ENCODE results near the gene MXRA7. TPM values are rescaled to one million over a fixed set of nuclear protein-coding genes. Genes with fewer than 3 reads are reported as not detected.
"Not testable (repeated sequence)": the region's sequence is repeated elsewhere in the genome, so short reads cannot be mapped to it uniquely, and the experiment has no call there.

Gene MXRA7
- total RNA-seq, 1 donor from 2014 or later: 54.0 TPM

- no peak for TF ChIP-seq CTCF (conservative IDR thresholded peaks at IDR 0.05)
- Mint-ChIP-seq H3K27ac (ENCODE audit: unreplicated experiment) (peak overlapping the region; percentile 10), H3K4me3 (no peak overlapping the region), H3K9me3 (no peaks in the 10 kb centered on the region), H3K4me1 (peaks cover 26% of the 10 kb centered on the region), H3K36me3 (ENCODE audit: low read depth) (peaks cover 10% of the 10 kb centered on the region), H3K27me3 (ENCODE audit: low read depth) (no peaks in the 10 kb centered on the region)
- DNase-seq (ENCODE audit: low read depth, low spot score): no peak
These were observed 41.2 kb upstream of the MXRA7 start for GRCh38 chr17:76752006-76752405.

- no peaks in the 10 kb centered on the region for H3K27me3 Mint-ChIP-seq (ENCODE audit: low read depth)
- no peak overlapping the region for H3K27ac Mint-ChIP-seq (ENCODE audit: unreplicated experiment)
- no peaks in the 10 kb centered on the region for H3K9me3 Mint-ChIP-seq
- DNase-seq (ENCODE audit: low read depth, low spot score): no peak
- H3K4me1 Mint-ChIP-seq: peaks cover 29% of the 10 kb centered on the region
- no peak for TF ChIP-seq CTCF (conservative IDR thresholded peaks at IDR 0.05)
- no peak overlapping the region for H3K4me3 Mint-ChIP-seq
- peaks cover 11% of the 10 kb centered on the region for H3K36me3 Mint-ChIP-seq (ENCODE audit: low read depth)
These were observed 40.7 kb upstream of the MXRA7 start for GRCh38 chr17:76751416-76751993.

GRCh38 chr17:76748657-76749056 lies 37.9 kb upstream of the MXRA7 start:
- Mint-ChIP-seq H3K9me3 (no peaks in the 10 kb centered on the region), H3K4me1 (peaks cover 30% of the 10 kb centered on the region), H3K4me3 (no peak overlapping the region), H3K27me3 (ENCODE audit: low read depth) (no peaks in the 10 kb centered on the region), H3K27ac (ENCODE audit: unreplicated experiment) (no peak overlapping the region), H3K36me3 (ENCODE audit: low read depth) (peaks cover 25% of the 10 kb centered on the region)
- no peak for DNase-seq (ENCODE audit: low read depth, low spot score)
- no peak for TF ChIP-seq CTCF (conservative IDR thresholded peaks at IDR 0.05)

GRCh38 chr17:76747716-76748363 lies 37.1 kb upstream of the MXRA7 start:
- peak; percentile 18 for DNase-seq (ENCODE audit: low read depth, low spot score)
- peak overlapping the region; percentile 83 for H3K27ac Mint-ChIP-seq (ENCODE audit: unreplicated experiment)
- peak overlapping the region; percentile 67 for H3K4me3 Mint-ChIP-seq
- H3K36me3 Mint-ChIP-seq (ENCODE audit: low read depth): peaks cover 25% of the 10 kb centered on the region
- TF ChIP-seq CTCF (conservative IDR thresholded peaks at IDR 0.05): no peak
- H3K27me3 Mint-ChIP-seq (ENCODE audit: low read depth): no peaks in the 10 kb centered on the region
- H3K9me3 Mint-ChIP-seq: no peaks in the 10 kb centered on the region
- H3K4me1 Mint-ChIP-seq: peaks cover 30% of the 10 kb centered on the region

GRCh38 chr17:76745785-76746184 lies 35.0 kb upstream of the MXRA7 start:
- peaks cover 31% of the 10 kb centered on the region for H3K36me3 Mint-ChIP-seq (ENCODE audit: low read depth)
- DNase-seq (ENCODE audit: low read depth, low spot score); H3K27ac Mint-ChIP-seq (ENCODE audit: unreplicated experiment); H3K27me3 Mint-ChIP-seq (ENCODE audit: low read depth); H3K9me3 Mint-ChIP-seq; H3K4me3 Mint-ChIP-seq: not testable (repeated sequence)
- H3K4me1 Mint-ChIP-seq: peaks cover 26% of the 10 kb centered on the region

GRCh38 chr17:76744747-76745146 lies 34.0 kb upstream of the MXRA7 start:
- Mint-ChIP-seq H3K9me3 (no peaks in the 10 kb centered on the region), H3K27ac (ENCODE audit: unreplicated experiment) (peak overlapping the region; percentile 57), H3K4me3 (no peak overlapping the region), H3K4me1 (peaks cover 27% of the 10 kb centered on the region), H3K27me3 (ENCODE audit: low read depth) (no peaks in the 10 kb centered on the region), H3K36me3 (ENCODE audit: low read depth) (peaks cover 31% of the 10 kb centered on the region)
- no peak for DNase-seq (ENCODE audit: low read depth, low spot score)
- TF ChIP-seq CTCF (conservative IDR thresholded peaks at IDR 0.05): no peak
